Measurements from ENCODE around the gene TIMD4. TPM values are rescaled to one million over a fixed set of nuclear protein-coding genes. Genes with fewer than 3 reads are reported as not detected.
"Not testable (repeated sequence)": the region's sequence is repeated elsewhere in the genome, so short reads cannot be mapped to it uniquely, and the experiment has no call there.

Gene TIMD4
- under 1 TPM; 0.46 to 0.62 (median 0.56) TPM for polyA plus RNA-seq (ENCODE audit: insufficient read length in 4 of 4)

- DNase-seq (ENCODE audit: low read depth in 4 of 4, low spot score in 2 of 4), result no peak
These were observed at the start of gene TIMD4 for GRCh38 chr5:156963125-156963524. Gene TIMD4, minus strand, starts transcription at chr5:156963226. Its CDS starts 28 bp downstream, at chr5:156963198.

GRCh38 chr5:157006262-157006661, 43.2 kb upstream of the TIMD4 start:
- no peak for DNase-seq (ENCODE audit: low read depth in 4 of 4, low spot score in 2 of 4)

- no peak for DNase-seq (ENCODE audit: low read depth in 4 of 4, low spot score in 2 of 4)
These were observed 42.0 kb upstream of the TIMD4 start for GRCh38 chr5:157004893-157005551.

DNA sequence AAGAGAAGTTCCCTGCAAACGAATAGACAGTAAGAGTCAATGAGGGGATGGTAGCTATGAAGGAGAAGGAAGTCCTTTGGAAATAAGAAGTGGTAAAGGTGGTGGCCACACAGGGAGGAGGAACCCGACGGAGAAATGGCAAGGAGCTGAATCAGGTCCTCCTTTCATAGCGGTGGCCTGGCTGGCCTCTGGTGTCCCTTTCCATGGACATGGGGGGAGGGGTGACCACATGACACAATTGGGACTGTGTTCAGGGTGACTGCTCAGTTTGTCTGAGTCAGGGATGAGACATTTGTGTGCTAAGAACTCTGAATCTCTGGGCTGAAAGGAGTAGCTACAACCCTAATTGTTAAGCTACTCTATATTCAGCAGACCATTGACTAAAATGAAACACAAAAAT, 28.7 kb upstream of the TIMD4 start:
- no peak for DNase-seq (ENCODE audit: low read depth in 4 of 4, low spot score in 2 of 4)

DNA sequence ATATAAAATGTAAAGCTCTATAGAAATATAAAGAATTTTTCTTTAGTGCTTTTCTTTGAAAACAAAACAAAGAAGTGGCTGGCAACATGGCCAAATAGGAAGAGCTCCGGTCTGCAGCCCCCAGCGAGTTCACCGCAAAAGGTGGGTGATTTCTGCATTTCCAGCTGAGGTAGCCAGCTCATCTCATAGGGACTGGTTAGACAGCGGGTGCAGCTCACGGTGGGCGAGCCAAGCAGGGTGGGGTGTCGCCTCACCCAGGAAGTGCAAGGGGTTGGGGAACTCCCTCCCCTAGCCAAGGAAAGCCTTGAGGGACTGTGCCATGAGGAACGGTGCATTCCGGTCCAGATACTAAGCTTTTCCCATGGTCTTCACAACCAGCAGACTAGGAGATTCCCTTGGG, 21.0 kb upstream of the TIMD4 start:
- no peak for DNase-seq (ENCODE audit: low read depth in 4 of 4, low spot score in 2 of 4)

DNA sequence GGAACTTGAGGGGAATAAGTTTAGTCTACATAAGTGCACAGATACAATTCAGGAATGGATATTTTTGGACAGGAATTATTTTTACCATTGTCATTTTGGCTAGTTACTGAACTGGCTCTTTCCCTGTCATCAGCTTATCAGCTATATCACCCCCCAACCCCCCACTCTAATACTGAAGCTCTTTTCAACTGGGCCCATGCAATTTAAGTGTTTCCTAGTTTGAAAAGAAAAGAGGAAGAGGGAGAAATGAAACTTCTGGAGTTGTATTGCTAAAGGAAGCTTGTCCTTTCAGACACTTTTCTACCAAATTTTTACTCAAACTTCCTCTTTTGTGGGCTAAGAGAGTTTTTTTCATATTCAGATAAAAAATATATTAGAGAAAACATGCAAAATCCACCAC, 18.5 kb upstream of the TIMD4 start:
- DNase-seq (ENCODE audit: low read depth in 4 of 4, low spot score in 2 of 4), result no peak

DNA sequence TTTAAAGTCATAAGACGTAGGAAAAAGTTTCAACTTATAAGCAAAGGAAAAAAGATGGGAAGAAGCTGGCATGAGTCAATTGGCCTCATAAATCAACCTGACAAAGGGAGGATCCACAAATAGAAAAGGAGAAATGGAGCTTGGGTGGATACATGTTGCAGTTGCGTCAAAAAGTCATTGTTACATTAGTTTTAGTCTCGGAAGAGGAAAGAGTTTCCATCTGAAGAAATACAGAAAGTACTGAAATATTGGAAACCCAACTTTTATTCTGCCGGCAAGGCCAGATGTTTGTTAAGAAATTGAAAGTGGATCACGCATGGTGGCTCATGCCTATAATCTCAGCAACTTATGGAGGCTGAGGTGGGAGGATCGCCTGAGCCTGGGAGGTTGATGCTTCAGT, 11.3 kb upstream of the TIMD4 start:
- no peak for DNase-seq (ENCODE audit: low read depth in 4 of 4, low spot score in 2 of 4)

DNA sequence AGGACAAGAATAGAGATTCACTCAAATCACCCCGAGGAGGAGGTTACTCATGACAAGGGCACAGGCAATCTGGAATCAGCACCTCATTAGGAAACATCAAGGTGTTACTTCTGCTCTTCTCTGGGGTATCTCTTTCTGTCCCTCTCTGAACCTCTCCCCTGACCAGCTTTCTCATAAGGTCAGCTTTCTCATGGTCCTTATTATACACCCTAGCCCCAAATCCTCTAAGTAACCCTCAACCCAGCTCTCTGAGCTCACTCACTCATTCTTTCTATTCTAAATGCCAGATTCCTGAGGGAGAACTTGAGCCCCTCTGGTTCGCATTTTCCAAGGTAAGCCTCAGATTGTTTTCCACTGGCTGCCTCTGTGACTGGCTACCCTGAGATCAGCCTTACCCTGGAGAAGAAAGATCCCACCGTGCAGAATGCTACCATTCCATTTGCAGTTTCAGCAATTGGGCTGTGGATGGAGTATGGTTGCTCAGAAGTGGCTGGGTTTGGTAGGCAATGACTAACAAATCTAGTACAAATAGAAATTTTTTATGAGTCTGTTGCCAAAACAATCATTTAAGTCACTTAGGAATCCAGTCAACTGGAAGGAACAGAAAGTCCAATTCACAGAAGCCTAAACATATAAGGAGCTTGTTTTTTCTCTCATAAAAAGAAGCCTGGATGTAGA, 9.0 kb upstream of the TIMD4 start:
- no peak for DNase-seq (ENCODE audit: low read depth in 4 of 4, low spot score in 2 of 4)

DNA sequence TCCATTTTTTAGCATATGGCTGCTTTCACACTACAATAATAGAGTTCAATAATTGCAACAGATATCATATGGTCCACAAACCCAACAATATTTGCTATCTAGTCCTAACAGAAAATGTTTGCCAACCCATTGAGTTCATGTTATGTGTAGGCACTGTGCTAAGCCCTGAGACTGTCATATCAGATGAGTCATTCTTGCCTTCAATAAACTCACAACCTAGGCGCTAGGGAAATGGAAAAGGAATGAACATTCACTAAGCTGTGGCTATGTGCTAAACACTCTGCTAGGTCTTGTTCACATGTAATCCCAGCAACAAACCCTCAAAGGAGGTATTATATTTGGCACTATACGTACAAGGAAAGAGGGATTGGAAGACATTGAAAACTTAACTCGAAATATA, 8.4 kb upstream of the TIMD4 start:
- DNase-seq (ENCODE audit: low read depth in 4 of 4, low spot score in 2 of 4), result no peak

DNA sequence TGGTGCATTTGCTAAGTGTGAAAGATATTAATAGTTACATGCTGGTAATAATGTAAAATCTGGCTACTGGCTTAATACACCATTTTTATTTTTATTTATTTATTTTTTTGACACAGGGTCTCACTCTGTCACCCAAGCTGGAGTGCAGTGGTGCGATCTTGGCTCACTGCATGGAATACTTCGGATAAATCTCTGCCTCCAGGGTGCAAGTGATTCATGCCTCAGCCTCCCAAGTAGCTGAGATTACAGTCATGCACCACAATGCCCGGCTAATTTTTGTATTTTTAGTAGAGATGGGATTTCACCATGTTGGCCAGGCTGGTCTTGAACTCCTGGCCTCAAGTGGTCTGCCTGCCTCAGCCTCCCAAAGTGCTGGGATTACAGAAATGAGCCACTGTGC, 4.4 kb upstream of the TIMD4 start:
- DNase-seq (ENCODE audit: low read depth in 4 of 4, low spot score in 2 of 4), result not testable (repeated sequence)

- no peak for DNase-seq (ENCODE audit: low read depth in 4 of 4, low spot score in 2 of 4)
These were observed 6.7 kb downstream of the TIMD4 start for GRCh38 chr5:156956321-156956720.

DNA sequence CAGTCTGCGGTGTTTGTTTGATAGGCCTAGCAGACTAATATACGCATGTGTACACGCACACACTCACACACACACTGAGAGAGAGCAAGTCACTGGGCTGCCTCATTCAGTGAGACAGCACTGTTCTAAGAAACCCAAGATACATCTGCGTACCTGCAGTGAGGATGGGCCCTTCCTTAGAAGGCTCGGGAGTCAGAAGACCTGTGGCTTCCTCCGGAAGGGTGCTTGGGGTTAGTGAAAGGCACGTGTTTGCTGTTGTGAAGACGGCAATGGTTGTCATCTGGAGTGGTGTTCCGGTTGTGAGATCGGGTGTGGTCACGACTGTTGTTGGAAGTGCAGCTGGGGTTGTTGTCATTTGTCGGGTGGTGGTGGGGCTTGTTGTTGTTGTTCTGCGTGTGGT, 11.7 kb downstream of the TIMD4 start:
- DNase-seq (ENCODE audit: low read depth in 4 of 4, low spot score in 2 of 4), result no peak

- no peak for DNase-seq (ENCODE audit: low read depth in 4 of 4, low spot score in 2 of 4)
These were observed 12.3 kb downstream of the TIMD4 start for GRCh38 chr5:156950716-156951115.

GRCh38 chr5:156949424-156949823, 13.6 kb downstream of the TIMD4 start:
- no peak for DNase-seq (ENCODE audit: low read depth in 4 of 4, low spot score in 2 of 4)

GRCh38 chr5:156947925-156948324, 15.1 kb downstream of the TIMD4 start:
- DNase-seq (ENCODE audit: low read depth in 4 of 4, low spot score in 2 of 4), result no peak

DNA sequence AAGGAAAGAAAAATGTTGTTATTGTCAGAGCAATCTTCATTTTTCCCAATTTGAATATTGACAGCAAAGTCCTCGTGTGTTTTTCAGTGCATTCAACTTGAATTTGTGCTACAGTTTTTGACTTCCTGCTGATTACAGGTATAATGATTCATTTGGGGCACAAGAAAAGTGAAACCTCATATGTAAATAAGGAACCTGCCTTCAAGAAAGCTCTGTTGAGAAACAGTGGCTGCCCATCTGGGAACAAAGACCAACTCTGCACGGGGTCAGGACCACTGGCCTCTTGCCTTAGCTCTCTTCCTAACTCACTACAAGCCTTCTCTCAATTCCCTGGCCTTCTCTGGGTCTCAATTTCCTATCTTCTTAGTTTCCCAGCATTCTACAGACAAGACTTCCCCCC, 21.0 kb downstream of the TIMD4 start:
- no peak for DNase-seq (ENCODE audit: low read depth in 4 of 4, low spot score in 2 of 4)

DNA sequence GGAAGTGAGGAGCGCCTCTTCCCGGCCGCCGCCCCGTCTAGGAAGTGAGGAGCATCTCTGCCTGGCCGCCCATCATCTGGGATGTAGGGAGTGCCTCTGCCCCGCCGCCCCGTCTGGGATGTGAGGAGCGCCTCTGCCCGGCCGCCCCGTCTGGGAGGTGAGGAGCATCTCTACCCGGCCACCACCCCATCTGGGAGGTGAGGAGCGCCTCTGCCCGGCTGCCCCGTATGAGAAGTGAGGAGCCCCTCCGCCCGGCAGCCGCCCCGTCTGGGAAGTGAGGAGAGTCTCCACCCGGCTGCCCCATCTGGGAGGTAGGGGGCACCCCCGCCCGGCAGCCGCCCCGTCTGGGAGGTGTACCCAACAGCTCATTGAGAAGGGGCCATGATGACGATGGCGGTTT, 22.6 kb downstream of the TIMD4 start:
- DNase-seq (ENCODE audit: low read depth in 4 of 4, low spot score in 2 of 4), result not testable (repeated sequence)

DNA sequence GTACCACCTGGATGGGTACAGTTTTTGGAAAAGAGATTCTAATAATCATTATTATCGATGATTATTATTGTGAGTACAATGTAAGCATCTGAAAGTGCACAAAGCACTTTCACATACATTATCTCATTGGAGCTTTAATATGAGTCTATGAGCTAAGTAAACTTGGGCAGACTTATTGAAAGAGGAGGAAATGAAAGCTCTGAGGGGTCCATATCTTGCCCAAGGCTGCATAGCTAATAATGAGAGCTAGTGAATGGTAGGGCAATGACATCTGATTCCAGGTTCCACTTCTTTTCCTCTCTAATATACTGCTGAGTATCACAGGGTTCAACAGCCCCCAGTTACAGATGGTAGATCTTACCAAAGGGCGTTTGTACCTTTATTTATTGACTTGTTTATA, 26.1 kb downstream of the TIMD4 start:
- no peak for DNase-seq (ENCODE audit: low read depth in 4 of 4, low spot score in 2 of 4)

DNA sequence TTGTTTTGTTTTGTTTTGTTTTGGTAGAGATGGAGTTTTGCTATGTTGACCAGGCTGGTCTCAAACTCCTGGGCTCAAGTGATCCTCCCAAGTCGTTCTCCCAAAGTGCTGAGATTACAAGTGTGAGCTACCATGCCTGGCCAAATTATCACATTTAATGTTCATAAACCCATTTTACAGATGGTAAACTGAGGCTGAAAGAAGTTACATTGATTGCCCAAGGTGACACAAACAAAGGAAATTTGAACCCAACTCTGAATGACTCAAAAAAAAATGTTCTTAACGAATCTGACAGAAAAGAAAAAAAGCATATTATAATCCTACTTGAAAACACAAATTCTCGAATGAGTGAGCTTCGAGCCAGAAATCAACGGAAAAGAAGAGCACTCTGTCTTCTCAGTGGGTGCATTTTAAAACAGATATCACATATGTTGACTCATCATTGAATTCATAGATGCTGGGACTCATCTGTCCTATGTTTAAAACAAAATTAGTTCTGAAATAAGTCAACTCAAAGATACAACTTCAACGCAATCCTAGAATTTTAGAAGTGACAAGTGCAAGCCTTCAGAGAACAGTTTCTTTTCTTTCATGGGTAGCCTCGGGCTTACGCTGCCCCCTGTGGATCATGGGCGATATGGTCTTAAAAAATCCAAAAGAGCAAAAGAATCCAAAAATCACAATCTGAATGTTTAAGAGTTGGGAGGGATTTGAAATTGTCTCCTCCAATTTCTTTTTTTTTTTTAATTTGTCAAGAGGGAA, 28.4 kb downstream of the TIMD4 start:
- DNase-seq (ENCODE audit: low read depth in 4 of 4, low spot score in 2 of 4), result no peak

DNA sequence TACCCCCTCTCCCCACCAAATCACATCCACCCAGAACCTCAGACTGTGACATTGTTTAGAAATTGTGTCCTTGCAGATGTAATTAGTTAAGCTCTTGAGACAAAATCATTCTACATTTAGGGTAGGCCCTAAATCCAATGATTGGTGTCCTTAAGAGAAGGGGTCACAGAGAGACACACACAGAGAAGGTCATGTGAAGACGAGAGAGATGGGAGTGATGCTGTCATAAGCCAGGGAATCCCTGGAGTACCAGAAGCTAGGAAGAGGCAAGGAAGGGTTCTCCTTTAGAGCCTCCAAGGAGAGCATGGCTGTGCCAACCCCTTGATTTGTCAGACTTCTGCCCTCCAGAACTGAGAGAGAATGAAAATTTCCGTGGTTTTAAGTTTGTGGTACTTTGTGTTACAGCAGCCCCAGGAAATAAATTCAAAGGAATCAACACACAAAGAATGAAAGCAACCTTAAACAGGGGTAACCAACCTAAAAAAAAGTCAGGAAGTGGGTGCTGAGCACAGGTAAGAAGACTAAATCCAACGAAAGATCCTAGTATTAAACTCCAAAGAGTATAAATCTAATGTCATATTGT, 33.6 kb downstream of the TIMD4 start:
- no peak for DNase-seq (ENCODE audit: low read depth in 4 of 4, low spot score in 2 of 4)

- DNase-seq (ENCODE audit: low read depth in 4 of 4, low spot score in 2 of 4), result no peak
These were observed 35.5 kb downstream of the TIMD4 start for GRCh38 chr5:156927545-156927944.

Measured in left renal cortex interstitium (tissue), 4 donors.